Neural cell (in vitro differentiated cells): ENCODE results near the gene CLNK. TPM values are rescaled to one million over a fixed set of nuclear protein-coding genes. Genes with fewer than 3 reads are reported as not detected.

ENCODE experiments used
- H2AFZ ChIP-seq: fragments of 200-600, 300-800 bp; sonication (generic), shearing (Covaris generic); 2 replicates; pipeline ENCODE4 v1.6.0; 2014; ENCODE audit warnings: low read depth, mild to moderate bottlenecking, antibody characterized with exemption, low read length, moderate library complexity
- H3F3A ChIP-seq: fragments of 200-600 bp; shearing (Covaris generic); 2 replicates; pipeline ENCODE4 v1.6.1; 2016; ENCODE audit warnings: mild to moderate bottlenecking, moderate library complexity, mixed read lengths, antibody characterized with exemption, low read length; ENCODE audit not compliant: insufficient read depth, poor library complexity, severe bottlenecking
- H3K27ac ChIP-seq: fragments of 200-600, 300-800 bp; sonication (generic), shearing (Covaris generic); 2 replicates; pipeline ENCODE4 v1.5.1; 2014; ENCODE audit warnings: mild to moderate bottlenecking, low read length, moderate library complexity
- H3K27me3 ChIP-seq: fragments of 300-800, 200-600 bp; sonication (generic), shearing (Covaris generic); 2 replicates; pipeline ENCODE4 v1.6.0; 2014; ENCODE audit warnings: mild to moderate bottlenecking, low read depth, low read length, moderate library complexity; ENCODE audit not compliant: insufficient read depth
- H3K36me3 ChIP-seq: fragments of 300-800, 200-600 bp; sonication (generic), shearing (Covaris generic); 2 replicates; pipeline ENCODE4 v1.5.1; 2014; ENCODE audit warnings: mild to moderate bottlenecking, antibody characterized with exemption, low read length, moderate library complexity; ENCODE audit not compliant: insufficient read depth
- H3K4me2 ChIP-seq: fragments of 300-800, 200-600 bp; sonication (generic), shearing (Covaris generic); 2 replicates; pipeline ENCODE4 v1.6.0; 2014; ENCODE audit warnings: mild to moderate bottlenecking, low read length
- H3K4me3 ChIP-seq: fragments of 300-800, 200-600 bp; sonication (generic), shearing (Covaris generic); 2 replicates; pipeline ENCODE4 v1.5.1; 2014; ENCODE audit warnings: mild to moderate bottlenecking, low read length, moderate library complexity
- H3K79me2 ChIP-seq: fragments of 200-600 bp; shearing (Covaris generic); replicated peaks from 2 replicates; pipeline ENCODE4 v1.6.0; 2014; ENCODE audit warnings: mild to moderate bottlenecking, low read length, moderate library complexity; ENCODE audit not compliant: insufficient read depth
- H3K9ac ChIP-seq: fragments of 300-800, 200-600 bp; sonication (generic), shearing (Covaris generic); 2 replicates; pipeline ENCODE4 v1.6.1; 2016; ENCODE audit warnings: mild to moderate bottlenecking, low read length, mixed read lengths
- H3K9me2 ChIP-seq: fragments of 200-600 bp; shearing (Covaris generic); 2 replicates; pipeline ENCODE4 v1.6.1; 2016; ENCODE audit warnings: mild to moderate bottlenecking, low read length, mixed read lengths; ENCODE audit not compliant: insufficient read depth
- H3K9me3 ChIP-seq: fragments of 200-600, 300-800 bp; sonication (generic), shearing (Covaris generic); 2 replicates; pipeline ENCODE4 v1.6.1; 2016; ENCODE audit warnings: mild to moderate bottlenecking, mixed run types, low read length, moderate library complexity, mixed read lengths
- H4K20me1 ChIP-seq: fragments of 200-600 bp; shearing (Covaris generic); 2 replicates; pipeline ENCODE4 v1.6.1; 2016; ENCODE audit warnings: mild to moderate bottlenecking, mixed run types; ENCODE audit not compliant: insufficient read depth
- CTCF ChIP-seq: fragments of 450-650 bp; IDR thresholded peaks from 2 replicates; pipeline ENCODE4 v1.5.1; 2014; ENCODE audit warnings: antibody characterized with exemption, mild to moderate bottlenecking, moderate library complexity; ENCODE audit not compliant: poor library complexity, severe bottlenecking
- EP300 ChIP-seq: fragments of 450-650 bp; conservative IDR thresholded peaks from 2 replicates; pipeline ENCODE4 v1.6.1; 2014; ENCODE audit warnings: antibody characterized with exemption, mild to moderate bottlenecking, moderate library complexity; ENCODE audit not compliant: poor library complexity, severe bottlenecking
- EZH2 ChIP-seq: fragments of 200-600, 300-800 bp; shearing (Covaris generic), sonication (generic); IDR thresholded peaks from 2 replicates; pipeline ENCODE4 v1.6.1; 2014; ENCODE audit warnings: antibody characterized with exemption, low read length, borderline replicate concordance, mild to moderate bottlenecking; ENCODE audit not compliant: insufficient read depth, poor library complexity, severe bottlenecking
- MXI1 ChIP-seq: fragments of 450-650 bp; conservative IDR thresholded peaks from 2 replicates; pipeline ENCODE4 v1.6.1; 2014; ENCODE audit warnings: antibody characterized with exemption, mild to moderate bottlenecking; ENCODE audit not compliant: poor library complexity, severe bottlenecking
- POLR2AphosphoS5 ChIP-seq: IDR thresholded peaks from 2 replicates; pipeline ENCODE4 v1.6.1; 2012
- RAD21 ChIP-seq: fragments of 450-650 bp; conservative IDR thresholded peaks from 2 replicates; pipeline ENCODE4 v1.6.1; 2014; ENCODE audit warnings: antibody characterized with exemption, mild to moderate bottlenecking, moderate library complexity
- REST ChIP-seq: IDR thresholded peaks from 2 replicates; pipeline ENCODE4 v1.6.1; 2012; ENCODE audit warnings: borderline replicate concordance
- SMC3 ChIP-seq: fragments of 450-650 bp; conservative IDR thresholded peaks from 2 replicates; pipeline ENCODE4 v1.6.1; 2014; ENCODE audit warnings: antibody characterized with exemption, mild to moderate bottlenecking, moderate library complexity; ENCODE audit not compliant: poor library complexity
- TAF1 ChIP-seq: IDR thresholded peaks from 2 replicates; pipeline ENCODE4 v1.6.1; 2012; ENCODE audit warnings: low read depth
- polyA plus RNA-seq: library from polyadenylated mRNA; depleted of rRNA; stranded (reverse); fragments of >200 nt; gene quantifications from 2 replicates; pipeline ENCODE4 v1.2.3, GENCODE V29; 2014

The CLNK gene
- polyA plus RNA-seq, 1 donor from 2014 or later = not detected

DNA sequence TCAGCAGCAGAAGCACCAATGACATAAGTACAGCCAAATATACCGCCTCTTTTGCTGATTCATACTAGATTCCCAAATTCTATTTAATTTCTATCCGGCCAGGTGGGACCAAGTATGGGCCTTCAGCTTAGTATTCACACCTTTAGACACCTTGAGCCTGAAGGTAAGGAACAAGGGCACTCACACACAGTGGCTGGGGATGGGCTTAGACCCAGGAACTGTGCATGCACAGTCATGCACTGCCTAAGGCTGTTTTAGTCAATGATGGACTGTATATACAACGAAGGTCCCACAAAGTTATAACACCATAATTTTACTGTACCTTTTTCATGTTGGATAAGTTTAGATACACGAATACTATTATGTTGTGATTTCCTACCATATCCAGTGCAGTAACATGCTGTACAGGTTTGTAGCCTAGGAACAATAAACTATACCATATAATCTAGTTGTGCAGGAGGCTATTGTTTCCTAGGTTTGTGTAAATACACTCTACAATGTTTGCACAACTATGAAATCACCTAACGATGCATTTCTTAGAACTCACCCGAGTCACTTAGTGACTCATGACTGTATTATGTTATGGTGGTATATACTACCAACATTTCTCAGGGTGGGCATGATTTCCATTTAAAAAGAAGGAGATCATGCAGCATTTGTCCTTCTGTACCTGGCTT, 9.7 kb upstream of the CLNK start:
- Histone ChIP-seq H3K36me3 (no peaks in the 10 kb centered on the region), H3K79me2 (no peaks in the 10 kb centered on the region), H3K4me2 (no peak overlapping the region), H3K27me3 (no peaks in the 10 kb centered on the region), H3K9me2 (no peaks in the 10 kb centered on the region), H3K9ac (no peak overlapping the region), H3F3A (no peaks in the 10 kb centered on the region), H3K27ac (no peak overlapping the region), H4K20me1 (no peaks in the 10 kb centered on the region), H3K9me3 (no peaks in the 10 kb centered on the region), H2AFZ (no peak overlapping the region), H3K4me3 (no peak overlapping the region)
- TF ChIP-seq MXI1 (no peak), EZH2 (no peak), SMC3 (no peak), RAD21 (no peak), POLR2AphosphoS5 (no peak), TAF1 (no peak), EP300 (no peak), CTCF (no peak), REST (no peak)

GRCh38 chr4:10691651-10692050, 7.1 kb upstream of the CLNK start:
- Histone ChIP-seq H3K4me3 (no peak overlapping the region), H3K79me2 (no peaks in the 10 kb centered on the region), H3K27ac (no peak overlapping the region), H3K4me2 (no peak overlapping the region), H4K20me1 (no peaks in the 10 kb centered on the region), H3K9me2 (no peaks in the 10 kb centered on the region), H3K9me3 (no peaks in the 10 kb centered on the region), H3K27me3 (no peaks in the 10 kb centered on the region), H3F3A (no peaks in the 10 kb centered on the region), H2AFZ (no peak overlapping the region), H3K36me3 (no peaks in the 10 kb centered on the region), H3K9ac (no peak overlapping the region)
- TF ChIP-seq SMC3 (no peak), EZH2 (no peak), RAD21 (no peak), TAF1 (no peak), REST (no peak), POLR2AphosphoS5 (no peak), CTCF (no peak), MXI1 (no peak), EP300 (no peak)
